Sigmoid colon (tissue), 4 donors: ENCODE measurements around the gene TIMM50.

Source experiments
- CTCF ChIP-seq, 4 experiments: fragments of 450-650 bp in 3 of 4; fragments of 200-600 bp in 1 of 4; IDR thresholded peaks; one replicate each; pipeline ENCODE4 v1.5.1; 2016 to 2019; ENCODE audit warnings: antibody characterized with exemption in 4 of 4, mild to moderate bottlenecking in 3 of 4, moderate library complexity in 2 of 4
- EP300 ChIP-seq, 4 donors: sonication (generic); formaldehyde crosslinking; IDR thresholded peaks; one replicate each; pipeline ENCODE4 v1.6.1; 2017; ENCODE audit warnings: antibody characterized with exemption in 4 of 4
- POLR2A ChIP-seq, 2 donors: fragments of 450-650 bp; IDR thresholded peaks; one replicate each; pipeline ENCODE4 v1.6.1; 2016; ENCODE audit warnings: antibody characterized with exemption in 2 of 2, mild to moderate bottlenecking in 2 of 2, moderate library complexity in 2 of 2
- POLR2AphosphoS5 ChIP-seq, 4 donors: sonication (generic); formaldehyde crosslinking; IDR thresholded peaks; one replicate each; pipeline ENCODE4 v1.6.1; 2017; ENCODE audit warnings: antibody characterized with exemption in 4 of 4

- TF ChIP-seq CTCF (IDR thresholded peaks at IDR 0.05) (no peak), POLR2AphosphoS5 (IDR thresholded peaks at IDR 0.05) (no peak), POLR2A (IDR thresholded peaks at IDR 0.05) (no peak), EP300 (IDR thresholded peaks at IDR 0.05) (no peak)
Observed at GRCh38 chr19:39508629-39509028, 28.0 kb downstream of the TIMM50 start.
